Naive thymus-derived CD8-positive, alpha-beta T cell (primary cell): Measurements from ENCODE around the gene SAFB2. TPM values are rescaled to one million over a fixed set of nuclear protein-coding genes. Genes with fewer than 3 reads are reported as not detected.
A peak's percentile ranks its signal among the peaks of the same experiment; 100 is the strongest.

Experiments
- ATAC-seq, 2 donors: fragments of 150-1000 bp; cut with Tn5 transposase in 1 of 2; sonication (Bioruptor Pico), chemical (Tn5 transposase) in 1 of 2; 1 replicate in 1 of 2; 2 replicates in 1 of 2; pipeline ENCODE4 v1.10.0; 2021; ENCODE audit warnings: mild to moderate bottlenecking in 2 of 2, moderate library complexity in 2 of 2
- POLR2A ChIA-PET: fragments of 350-600 bp; sonication (Branson Sonifier 250); formaldehyde crosslinking; loops from one replicate; lab custom pipeline; 2021; ENCODE audit warnings: antibody characterized with exemption; lab: Charles Lee
- DNase-seq, 10 donors: peaks; one replicate each; pipeline versions ENCODE4 v3.0.0 to v3.0.0-alpha.2; 2020 to 2022
- H3K27ac Mint-ChIP-seq, 10 donors: one replicate each; pipeline ENCODE4 v1.8.0; 2020 to 2022; ENCODE audit warnings: mild to moderate bottlenecking in 10 of 10, mixed read lengths in 10 of 10, moderate library complexity in 4 of 10, inconsistent platforms in 1 of 10
- H3K27me3 Mint-ChIP-seq, 5 donors: one replicate each; pipeline ENCODE4 v1.8.0; 2021 to 2022; ENCODE audit warnings: mixed read lengths in 5 of 5
- H3K36me3 Mint-ChIP-seq, 3 donors: one replicate each; pipeline ENCODE4 v1.8.0; 2020 to 2022; ENCODE audit warnings: mixed read lengths in 3 of 3, mild to moderate bottlenecking in 2 of 3, inconsistent platforms in 1 of 3
- H3K4me1 Mint-ChIP-seq, 4 donors: one replicate each; pipeline ENCODE4 v1.8.0; 2021 to 2022; ENCODE audit warnings: mixed read lengths in 4 of 4
- H3K4me3 Mint-ChIP-seq, 10 donors: one replicate each; pipeline ENCODE4 v1.8.0; 2020 to 2022; ENCODE audit warnings: mild to moderate bottlenecking in 10 of 10, mixed read lengths in 10 of 10, moderate library complexity in 6 of 10, inconsistent platforms in 1 of 10
- H3K9me3 Mint-ChIP-seq, 9 donors: one replicate each; pipeline ENCODE4 v1.8.0; 2020 to 2022; ENCODE audit warnings: mixed read lengths in 9 of 9, mild to moderate bottlenecking in 3 of 9, inconsistent platforms in 1 of 9, moderate library complexity in 1 of 9
- polyA plus RNA-seq, 3 donors: library from polyadenylated mRNA; unstranded; fragments of 300-500 nt; fragmentation: Illumina TruSeq; gene quantifications; one replicate each; pipeline ENCODE4 v1.2.3, GENCODE V29; 2021
- total RNA-seq, 8 experiments: library from RNA in 2 of 8; stranded (reverse) in 2 of 8; gene quantifications; one replicate each; pipeline ENCODE4 v1.2.3 and lab custom pipeline; 2021 to 2026

Gene SAFB2
- total RNA-seq (100 to 1,000 TPM; 218 to 221 TPM), polyA plus RNA-seq (10 to 100 TPM; 25.8 to 47.4 (median 28.7) TPM), total RNA-seq (lab: John Stamatoyannopoulos, UW) (93.1 to 269 (median 164) reads per million in 6 experiments)

GRCh38 chr19:5622465-5623396 is at the start of gene SAFB2, which contains the start of gene SAFB:
TSS of gene SAFB2 (minus strand) at chr19:5622776. CDS start at chr19:5622715, 61 bp downstream.
TSS of gene SAFB (plus strand) at chr19:5623083. CDS start at chr19:5623206, 123 bp downstream.
- Mint-ChIP-seq H3K36me3 (peaks cover 15 to 66% (median 21%) of the 10 kb centered on the region in 3 donors), H3K27ac (peak within 1 kb of the TSS; percentile 99 to 100 (median 100)), H3K27me3 (peaks cover 0 to 3% (median 0%) of the 10 kb centered on the region in 5 donors), H3K4me3 (peak within 1 kb of the TSS; percentile 99 to 100 (median 100)), H3K9me3 (no peaks in the 10 kb centered on the region), H3K4me1 (peaks cover 46 to 82% (median 74%) of the 10 kb centered on the region in 4 donors)
- DNase-seq, result peak; percentile 95 to 100 (median 100)
- POLR2A ChIA-PET, result interaction anchor here (0.5 to 5.4 kb wide), 19 partner anchors 12 to 1151 kb away, joined by 3 to 41 read pairs (median 4); partner anchors contain the start of genes CATSPERD, DUS3L, HSD11B1L and KDM4B
- ATAC-seq, result peak; percentile 79 to 82

GRCh38 chr19:5671600-5671999 is 49.0 kb upstream of the SAFB2 start:
- H3K27ac Mint-ChIP-seq, result peak overlapping the region in 3 of 10 donors; percentile 53 to 81 (median 64)
- H3K9me3 Mint-ChIP-seq, result peaks cover 0 to 2% (median 0%) of the 10 kb centered on the region in 9 donors
- DNase-seq (peak in 1 of 10 donors; percentile 53), ATAC-seq (no peak)
- POLR2A ChIA-PET, result interaction anchor here (0.7 kb wide), 1 partner anchor 15 kb away, joined by 3 read pairs; no protein-coding TSS in a partner anchor
- peaks cover 0 to 35% (median 5%) of the 10 kb centered on the region in 3 donors for H3K36me3 Mint-ChIP-seq
- no peak overlapping the region for H3K4me3 Mint-ChIP-seq
- H3K27me3 Mint-ChIP-seq, result no peaks in the 10 kb centered on the region
- peaks cover 0 to 9% (median 3%) of the 10 kb centered on the region in 4 donors for H3K4me1 Mint-ChIP-seq

- Mint-ChIP-seq H3K36me3 (peaks cover 0 to 59% (median 14%) of the 10 kb centered on the region in 3 donors), H3K9me3 (peaks cover 0 to 2% (median 0%) of the 10 kb centered on the region in 9 donors), H3K27me3 (no peaks in the 10 kb centered on the region), H3K27ac (peak overlapping the region in 3 of 10 donors; percentile 65 to 77 (median 76)), H3K4me1 (peaks cover 0 to 4% (median 2%) of the 10 kb centered on the region in 4 donors), H3K4me3 (no peak overlapping the region)
- POLR2A ChIA-PET, result interaction anchor here (1.0 kb wide), 1 partner anchor 47 kb away, joined by 4 read pairs; the partner anchor contains the start of genes SAFB and SAFB2
- DNase-seq (peak in 1 of 10 donors; percentile 58), ATAC-seq (no peak)
Measured at GRCh38 chr19:5669212-5669611, 46.6 kb upstream of the SAFB2 start.

- H3K27me3 Mint-ChIP-seq, result no peaks in the 10 kb centered on the region
Measured at GRCh38 chr19:5667751-5668271, 45.2 kb upstream of the SAFB2 start.

GRCh38 chr19:5666921-5667610 is 44.5 kb upstream of the SAFB2 start:
- Mint-ChIP-seq H3K4me3 (no peak overlapping the region), H3K27me3 (no peaks in the 10 kb centered on the region), H3K36me3 (peaks cover 0 to 80% (median 16%) of the 10 kb centered on the region in 3 donors), H3K4me1 (peaks cover 0 to 2% (median 0%) of the 10 kb centered on the region in 4 donors), H3K27ac (peak overlapping the region in 4 of 10 donors; percentile 7 to 73 (median 46)), H3K9me3 (peaks cover 0 to 2% (median 0%) of the 10 kb centered on the region in 9 donors)
- POLR2A ChIA-PET, result no interaction called here
- DNase-seq, result peak in 1 of 10 donors; percentile 59
- ATAC-seq, result no peak

More at GRCh38 chr19:5667751-5668271, 45.2 kb upstream of the SAFB2 start:
- Mint-ChIP-seq H3K9me3 (peaks cover 0 to 2% (median 0%) of the 10 kb centered on the region in 9 donors), H3K4me1 (peaks cover 0 to 2% (median under 1%) of the 10 kb centered on the region in 4 donors), H3K4me3 (no peak overlapping the region), H3K36me3 (peaks cover 0 to 73% (median 16%) of the 10 kb centered on the region in 3 donors), H3K27ac (peak overlapping the region in 2 of 10 donors; percentile 18 to 73)
- POLR2A ChIA-PET, result interaction anchor here (0.7 kb wide), 1 partner anchor 22 kb away, joined by 3 read pairs; the partner anchor contains the start of gene RPL36
- peak in 1 of 10 donors; percentile 67 for DNase-seq
- peak in 1 of 2 donors; percentile 27 for ATAC-seq

- ATAC-seq (no peak), DNase-seq (peak in 1 of 10 donors; percentile 6)
- Mint-ChIP-seq H3K4me1 (peaks cover 0 to 2% (median 0%) of the 10 kb centered on the region in 4 donors), H3K36me3 (peaks cover 0 to 90% (median 16%) of the 10 kb centered on the region in 3 donors), H3K4me3 (peak overlapping the region in 1 of 10 donors; percentile 18), H3K27ac (peak overlapping the region in 3 of 10 donors; percentile 31 to 57 (median 36)), H3K27me3 (no peaks in the 10 kb centered on the region), H3K9me3 (peaks cover 0 to 2% (median 0%) of the 10 kb centered on the region in 9 donors)
- POLR2A ChIA-PET, result interaction anchor here (1.3 kb wide), 1 partner anchor 43 kb away, joined by 4 read pairs; the partner anchor contains the start of genes SAFB and SAFB2
Measured at GRCh38 chr19:5665781-5666513, 43.4 kb upstream of the SAFB2 start.

GRCh38 chr19:5664515-5664914 is 41.9 kb upstream of the SAFB2 start:
- Mint-ChIP-seq H3K27ac (peak overlapping the region in 1 of 10 donors; percentile 31), H3K36me3 (peaks cover 0 to 92% (median 19%) of the 10 kb centered on the region in 3 donors)

GRCh38 chr19:5663904-5664303 is 41.3 kb upstream of the SAFB2 start:
- Mint-ChIP-seq H3K9me3 (peaks cover 0 to 2% (median 0%) of the 10 kb centered on the region in 9 donors), H3K27me3 (no peaks in the 10 kb centered on the region), H3K4me1 (peaks cover 0 to 2% (median 0%) of the 10 kb centered on the region in 4 donors), H3K36me3 (peaks cover 0 to 92% (median 19%) of the 10 kb centered on the region in 3 donors), H3K4me3 (no peak overlapping the region), H3K27ac (peak overlapping the region in 1 of 10 donors; percentile 67)
- DNase-seq, result no peak
- no peak for ATAC-seq
- POLR2A ChIA-PET, result interaction anchor here (1.5 kb wide), 1 partner anchor 23 kb away, joined by 3 read pairs; no protein-coding TSS in a partner anchor

More at GRCh38 chr19:5664515-5664914, 41.9 kb upstream of the SAFB2 start:
- DNase-seq (no peak), ATAC-seq (no peak)
- no peaks in the 10 kb centered on the region for H3K27me3 Mint-ChIP-seq
- POLR2A ChIA-PET, result interaction anchor here (1.5 kb wide), 1 partner anchor 23 kb away, joined by 3 read pairs; no protein-coding TSS in a partner anchor
- H3K4me3 Mint-ChIP-seq, result no peak overlapping the region
- peaks cover 0 to 2% (median 0%) of the 10 kb centered on the region in 4 donors for H3K4me1 Mint-ChIP-seq
- peaks cover 0 to 2% (median 0%) of the 10 kb centered on the region in 9 donors for H3K9me3 Mint-ChIP-seq

- POLR2A ChIA-PET, result interaction anchor here (0.6 to 1.6 kb wide), 3 partner anchors 9 to 39 kb away, joined by 3 to 4 read pairs (median 4); partner anchors contain the start of genes SAFB and SAFB2
- ATAC-seq (no peak), DNase-seq (peak in 1 of 10 donors; percentile 37)
- no peaks in the 10 kb centered on the region for H3K9me3 Mint-ChIP-seq
- H3K27ac Mint-ChIP-seq, result peak overlapping the region in 2 of 10 donors; percentile 69 to 73
- no peak overlapping the region for H3K4me3 Mint-ChIP-seq
- H3K27me3 Mint-ChIP-seq, result no peaks in the 10 kb centered on the region
- H3K4me1 Mint-ChIP-seq, result no peaks in the 10 kb centered on the region
- peaks cover 0 to 91% (median 22%) of the 10 kb centered on the region in 3 donors for H3K36me3 Mint-ChIP-seq
Measured at GRCh38 chr19:5661483-5661882, 38.9 kb upstream of the SAFB2 start.

- no peaks in the 10 kb centered on the region for H3K27me3 Mint-ChIP-seq
- H3K4me3 Mint-ChIP-seq, result no peak overlapping the region
- ATAC-seq (no peak), DNase-seq (no peak)
- H3K9me3 Mint-ChIP-seq, result no peaks in the 10 kb centered on the region
- H3K27ac Mint-ChIP-seq, result peak overlapping the region in 1 of 10 donors; percentile 70
- H3K36me3 Mint-ChIP-seq, result peaks cover 0 to 90% (median 28%) of the 10 kb centered on the region in 3 donors
- H3K4me1 Mint-ChIP-seq, result peaks cover 0 to 4% (median 0%) of the 10 kb centered on the region in 4 donors
- POLR2A ChIA-PET, result no interaction called here
Measured at GRCh38 chr19:5655412-5655811, 32.8 kb upstream of the SAFB2 start.
